Measurements from ENCODE around the gene SMIM32.

DNA sequence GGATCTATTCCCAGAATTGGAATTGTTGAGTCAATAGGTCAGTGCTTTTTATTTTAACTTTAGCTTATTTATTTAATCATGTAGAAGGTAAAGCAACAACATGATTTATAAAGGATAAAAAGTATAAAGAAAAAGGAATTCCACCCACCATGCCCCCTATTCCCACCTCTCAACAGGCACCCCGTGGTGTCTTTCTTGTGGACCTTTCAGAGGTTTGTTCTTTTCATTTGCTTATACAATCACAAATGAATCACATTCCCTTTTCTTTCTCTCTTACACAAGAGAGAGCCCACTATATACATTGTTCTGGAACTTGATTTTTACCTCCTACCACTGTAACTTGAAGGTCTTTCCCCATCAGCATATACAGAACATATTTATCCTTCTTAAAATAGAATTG is 37.2 kb upstream of the SMIM32 start:
- TF ChIP-seq, protein P1, sequence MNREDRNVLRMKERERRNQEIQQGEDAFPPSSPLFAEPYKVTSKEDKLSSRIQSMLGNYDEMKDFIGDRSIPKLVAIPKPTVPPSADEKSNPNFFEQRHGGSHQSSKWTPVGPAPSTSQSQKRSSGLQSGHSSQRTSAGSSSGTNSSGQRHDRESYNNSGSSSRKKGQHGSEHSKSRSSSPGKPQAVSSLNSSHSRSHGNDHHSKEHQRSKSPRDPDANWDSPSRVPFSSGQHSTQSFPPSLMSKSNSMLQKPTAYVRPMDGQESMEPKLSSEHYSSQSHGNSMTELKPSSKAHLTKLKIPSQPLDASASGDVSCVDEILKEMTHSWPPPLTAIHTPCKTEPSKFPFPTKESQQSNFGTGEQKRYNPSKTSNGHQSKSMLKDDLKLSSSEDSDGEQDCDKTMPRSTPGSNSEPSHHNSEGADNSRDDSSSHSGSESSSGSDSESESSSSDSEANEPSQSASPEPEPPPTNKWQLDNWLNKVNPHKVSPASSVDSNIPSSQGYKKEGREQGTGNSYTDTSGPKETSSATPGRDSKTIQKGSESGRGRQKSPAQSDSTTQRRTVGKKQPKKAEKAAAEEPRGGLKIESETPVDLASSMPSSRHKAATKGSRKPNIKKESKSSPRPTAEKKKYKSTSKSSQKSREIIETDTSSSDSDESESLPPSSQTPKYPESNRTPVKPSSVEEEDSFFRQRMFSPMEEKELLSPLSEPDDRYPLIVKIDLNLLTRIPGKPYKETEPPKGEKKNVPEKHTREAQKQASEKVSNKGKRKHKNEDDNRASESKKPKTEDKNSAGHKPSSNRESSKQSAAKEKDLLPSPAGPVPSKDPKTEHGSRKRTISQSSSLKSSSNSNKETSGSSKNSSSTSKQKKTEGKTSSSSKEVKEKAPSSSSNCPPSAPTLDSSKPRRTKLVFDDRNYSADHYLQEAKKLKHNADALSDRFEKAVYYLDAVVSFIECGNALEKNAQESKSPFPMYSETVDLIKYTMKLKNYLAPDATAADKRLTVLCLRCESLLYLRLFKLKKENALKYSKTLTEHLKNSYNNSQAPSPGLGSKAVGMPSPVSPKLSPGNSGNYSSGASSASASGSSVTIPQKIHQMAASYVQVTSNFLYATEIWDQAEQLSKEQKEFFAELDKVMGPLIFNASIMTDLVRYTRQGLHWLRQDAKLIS (CRISPR knock-in tag; IDR thresholded peaks at IDR 0.05), result no peak
- TF ChIP-seq JUND (IDR thresholded peaks at IDR 0.05; ENCODE audit: borderline replicate concordance, low read depth, low read length) (no peak), JUND (tag; IDR thresholded peaks at IDR 0.05; ENCODE audit: borderline replicate concordance, low read depth, low read length) (no peak), CTCF (IDR thresholded peaks at IDR 0.05 in 2 of 3, conservative IDR thresholded peaks at IDR 0.05 in 1 of 3; ENCODE audit: insufficient read depth in 2 of 3, low read depth in 1 of 3, low read length in 3 of 3) (no peak), CCNT2 (IDR thresholded peaks at IDR 0.05; ENCODE audit: borderline replicate concordance, extremely low read depth, insufficient read length, low read depth, low read length) (no peak), ZNF175 (CRISPR knock-in tag; IDR thresholded peaks at IDR 0.05; ENCODE audit: low read depth) (no peak), CHD4 (IDR thresholded peaks at IDR 0.05; ENCODE audit: insufficient read depth, insufficient replicate concordance, low read depth, low read length, poor library complexity, severe bottlenecking) (no peak), ZNF3 (CRISPR knock-in tag; IDR thresholded peaks at IDR 0.05) (no peak), STAG1 (CRISPR knock-in tag; IDR thresholded peaks at IDR 0.05; ENCODE audit: borderline replicate concordance) (no peak), ZNF695 (CRISPR knock-in tag; IDR thresholded peaks at IDR 0.05) (no peak), PCBP1 (IDR thresholded peaks at IDR 0.05; ENCODE audit: low read depth, low read length, poor library complexity, severe bottlenecking) (no peak)
- TF ChIP-seq, protein P2, sequence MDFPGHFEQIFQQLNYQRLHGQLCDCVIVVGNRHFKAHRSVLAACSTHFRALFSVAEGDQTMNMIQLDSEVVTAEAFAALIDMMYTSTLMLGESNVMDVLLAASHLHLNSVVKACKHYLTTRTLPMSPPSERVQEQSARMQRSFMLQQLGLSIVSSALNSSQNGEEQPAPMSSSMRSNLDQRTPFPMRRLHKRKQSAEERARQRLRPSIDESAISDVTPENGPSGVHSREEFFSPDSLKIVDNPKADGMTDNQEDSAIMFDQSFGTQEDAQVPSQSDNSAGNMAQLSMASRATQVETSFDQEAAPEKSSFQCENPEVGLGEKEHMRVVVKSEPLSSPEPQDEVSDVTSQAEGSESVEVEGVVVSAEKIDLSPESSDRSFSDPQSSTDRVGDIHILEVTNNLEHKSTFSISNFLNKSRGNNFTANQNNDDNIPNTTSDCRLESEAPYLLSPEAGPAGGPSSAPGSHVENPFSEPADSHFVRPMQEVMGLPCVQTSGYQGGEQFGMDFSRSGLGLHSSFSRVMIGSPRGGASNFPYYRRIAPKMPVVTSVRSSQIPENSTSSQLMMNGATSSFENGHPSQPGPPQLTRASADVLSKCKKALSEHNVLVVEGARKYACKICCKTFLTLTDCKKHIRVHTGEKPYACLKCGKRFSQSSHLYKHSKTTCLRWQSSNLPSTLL (IDR thresholded peaks at IDR 0.05), result no peak

All from K562 (cell line).